GM12892 (cell line): ENCODE data around the gene PVALEF.

Experiments
- POLR2A ChIP-seq: IDR thresholded peaks from 2 replicates; pipeline ENCODE4 v1.6.1; 2011; ENCODE audit warnings: low read depth, low read length, control low read depth
- POLR2AphosphoS5 ChIP-seq: IDR thresholded peaks from 2 replicates; pipeline ENCODE4 v1.6.1; 2011; ENCODE audit warnings: low read depth, low read length, control low read depth

DNA sequence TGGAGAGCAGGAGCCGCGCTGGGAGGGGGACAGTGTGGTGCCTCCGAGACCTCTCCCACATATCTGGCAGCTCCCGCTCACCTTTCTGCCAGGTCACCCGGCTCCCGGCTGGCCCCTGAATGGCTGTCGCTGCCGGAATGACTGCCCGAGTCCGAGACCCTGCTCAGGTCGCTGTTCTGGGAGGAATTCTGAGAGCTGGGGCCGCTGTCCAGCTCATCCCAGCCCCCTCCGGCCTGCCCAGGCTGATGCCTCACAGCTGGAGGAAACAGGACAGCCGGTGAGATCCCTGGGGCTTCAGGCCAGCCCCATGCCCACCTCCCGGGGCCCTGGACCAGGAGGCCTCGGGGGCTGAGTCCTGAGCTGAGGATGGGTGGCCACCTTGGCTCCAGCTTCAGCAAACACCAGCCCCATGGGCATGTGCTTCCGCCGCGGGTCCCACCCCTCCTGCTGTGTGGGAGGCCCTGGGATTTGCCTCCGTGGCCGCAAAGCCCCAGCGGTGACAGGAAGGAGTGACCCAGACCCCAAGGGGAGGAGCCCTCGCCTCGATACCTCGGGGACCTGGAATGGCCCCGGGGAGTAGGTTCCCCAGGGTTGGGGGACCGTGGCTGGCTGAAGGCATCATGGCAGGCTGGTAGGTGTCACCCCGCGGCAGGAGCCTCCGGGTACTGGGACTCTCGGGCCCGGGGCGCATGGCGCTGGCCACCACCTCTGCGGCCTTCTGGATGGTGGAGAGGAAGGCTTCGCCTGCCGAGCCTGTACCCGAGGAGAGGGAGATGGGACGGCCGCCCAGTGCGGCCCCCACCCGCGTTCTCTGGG lies 66.7 kb downstream of the PVALEF start:
- TF ChIP-seq POLR2A: no peak
- TF ChIP-seq POLR2AphosphoS5: no peak
